Small intestine (tissue), 16 donors: ENCODE data around the gene DGKH. TPM values are rescaled to one million over a fixed set of nuclear protein-coding genes. Genes with fewer than 3 reads are reported as not detected.
A peak's percentile ranks its signal among the peaks of the same experiment; 100 is the strongest.

Experiments
- DNase-seq, 2 donors: peaks; one replicate each; pipeline versions ENCODE4 v3.0.0 to v3.0.0-alpha.2; 2013
- FAIRE-seq: peaks from 2 replicates; lab custom pipeline; 2012; peaks lifted over from hg19 to GRCh38; lab: Jason Lieb, UNC
- H3K27ac ChIP-seq, 3 donors: one replicate each; pipeline ENCODE4 v1.5.1; 2013; ENCODE audit warnings: low read length in 2 of 3, mild to moderate bottlenecking in 2 of 3, control low read depth in 1 of 3, inconsistent platforms in 1 of 3, low read depth in 1 of 3, moderate library complexity in 1 of 3
- H3K27me3 ChIP-seq, 3 donors: one replicate each; pipeline ENCODE4 v1.6.1; 2013; ENCODE audit warnings: low read length in 3 of 3, inconsistent platforms in 1 of 3; ENCODE audit not compliant: control insufficient read depth in 3 of 3, insufficient read depth in 3 of 3
- H3K36me3 ChIP-seq, 3 donors: one replicate each; pipeline ENCODE4 v1.6.1; 2013; ENCODE audit warnings: low read length in 3 of 3, inconsistent platforms in 1 of 3, low read depth in 1 of 3, mild to moderate bottlenecking in 1 of 3, moderate library complexity in 1 of 3; ENCODE audit not compliant: control insufficient read depth in 3 of 3, insufficient read depth in 2 of 3
- H3K4me1 ChIP-seq, 3 donors: one replicate each; pipeline ENCODE4 v1.6.1; 2013; ENCODE audit warnings: low read length in 2 of 3, inconsistent platforms in 1 of 3, low read depth in 1 of 3, mild to moderate bottlenecking in 1 of 3, moderate library complexity in 1 of 3; ENCODE audit not compliant: control insufficient read depth in 3 of 3, insufficient read depth in 2 of 3
- H3K4me3 ChIP-seq, 3 donors: one replicate each; pipeline ENCODE4 v1.5.1; 2013; ENCODE audit warnings: low read length in 3 of 3, control low read depth in 1 of 3, inconsistent platforms in 1 of 3, low read depth in 1 of 3, mild to moderate bottlenecking in 1 of 3, moderate library complexity in 1 of 3
- H3K9me3 ChIP-seq, 2 donors: one replicate each; pipeline ENCODE4 v1.6.1; 2013; ENCODE audit warnings: low read depth in 1 of 2, low read length in 1 of 2; ENCODE audit not compliant: control insufficient read depth in 2 of 2, insufficient read depth in 1 of 2
- WGBS, 3 donors: extraction: QIAGEN DNeasy Blood & Tissue Kit; methylation state at CpG; one replicate each; pipeline ENCODE4 v1.1.7; 2013; 5-methylcytosine and 5-hydroxymethylcytosine counted together
- long read RNA-seq, 10 donors: transcript quantifications; one replicate each; lab custom pipeline, GENCODE V29; 2026
- polyA plus RNA-seq, 4 donors: library from polyadenylated mRNA; stranded (reverse) in 3 of 4; unstranded in 1 of 4; fragments of 200-250 nt in 3 of 4; fragments of 120-200 nt in 1 of 4; gene quantifications; one replicate each; pipeline versions ENCODE4 v1.2.1 to v1.2.3, GENCODE V29; 2013
- donor health status: healthy with polysubstance abuse.
- donor health status: control.
- donor health status: control.
- donor health status: Bipolar disorder and iron deficiency.
- donor health status: healthy.

Gene DGKH
- polyA plus RNA-seq: 1 to 10 TPM in 2 of 4 donors, under 1 TPM in 2; 0.45 to 4.5 (median 2.0) TPM
- long read RNA-seq, donor 1: 0 reads
- long read RNA-seq, donor 2: 0 reads
- long read RNA-seq, donor 3: 0 reads
- long read RNA-seq, donor 4: 0 reads
- long read RNA-seq, donor 5: 0 reads
- long read RNA-seq, donor 6: 0 reads
- long read RNA-seq, donor 7: 0 reads
- long read RNA-seq, donor 8: 0 reads
- long read RNA-seq, donor 9: 0 reads
- long read RNA-seq, donor 10: 0 reads

- Histone ChIP-seq H3K27me3 (no peaks in the 10 kb centered on the region), H3K4me1 (peaks cover 0 to 3% (median 0%) of the 10 kb centered on the region in 3 donors), H3K36me3 (no peaks in the 10 kb centered on the region), H3K27ac (peak within 1 kb of the TSS; percentile 25 to 97 (median 87)), H3K9me3 (no peaks in the 10 kb centered on the region), H3K4me3 (peak within 1 kb of the TSS; percentile 79 to 99 (median 90))
- FAIRE-seq (no peak), DNase-seq (no peak)
- 0% methylated on average over 20 to 32 of the region's 32 CpGs for WGBS, 3 donors
These were observed at the start of gene DGKH for GRCh38 chr13:42048342-42048683. DGKH (plus strand) TSS chr13:42048648; CDS start chr13:42048774, 126 bp downstream.

GRCh38 chr13:42000846-42001245 is 47.6 kb upstream of the DGKH start:
- no peak overlapping the region for H3K27ac ChIP-seq
- no peaks in the 10 kb centered on the region for H3K9me3 ChIP-seq
- H3K4me1 ChIP-seq: no peaks in the 10 kb centered on the region
- no peaks in the 10 kb centered on the region for H3K36me3 ChIP-seq
- no peak overlapping the region for H3K4me3 ChIP-seq
- WGBS, 3 donors: 59 to 74% (median 69%) methylated on average over 2 of the region's 2 CpGs
- DNase-seq (no peak), FAIRE-seq (no peak)
- no peaks in the 10 kb centered on the region for H3K27me3 ChIP-seq

- Histone ChIP-seq H3K36me3 (no peaks in the 10 kb centered on the region), H3K9me3 (no peaks in the 10 kb centered on the region), H3K27me3 (no peaks in the 10 kb centered on the region), H3K4me3 (no peak overlapping the region), H3K27ac (no peak overlapping the region), H3K4me1 (no peaks in the 10 kb centered on the region)
- FAIRE-seq (no peak), DNase-seq (peak in 1 of 2 donors; percentile 14)
- 44 to 62% (median 60%) methylated on average over 6 of the region's 6 CpGs for WGBS, 3 donors
These were observed 46.9 kb upstream of the DGKH start for GRCh38 chr13:42001580-42001979.

GRCh38 chr13:42002066-42002465 is 46.4 kb upstream of the DGKH start:
- no peak overlapping the region for H3K27ac ChIP-seq
- H3K4me1 ChIP-seq: no peaks in the 10 kb centered on the region
- FAIRE-seq (no peak), DNase-seq (no peak)
- WGBS, 3 donors: 83 to 88% (median 87%) methylated on average over 2 of the region's 2 CpGs
- no peaks in the 10 kb centered on the region for H3K9me3 ChIP-seq
- H3K36me3 ChIP-seq: no peaks in the 10 kb centered on the region
- H3K4me3 ChIP-seq: no peak overlapping the region
- H3K27me3 ChIP-seq: no peaks in the 10 kb centered on the region

GRCh38 chr13:42007844-42008243 is 40.6 kb upstream of the DGKH start:
- FAIRE-seq: no peak
- Histone ChIP-seq H3K36me3 (no peaks in the 10 kb centered on the region), H3K27ac (no peak overlapping the region), H3K27me3 (no peaks in the 10 kb centered on the region), H3K9me3 (no peaks in the 10 kb centered on the region), H3K4me3 (no peak overlapping the region), H3K4me1 (no peaks in the 10 kb centered on the region)
- no peak for DNase-seq
- WGBS, 3 donors: 52 to 80% (median 62%) methylated on average over 1 of the region's 1 CpG

- WGBS, 3 donors: 83 to 90% (median 86%) methylated on average over 4 of the region's 4 CpGs
These were observed 39.4 kb upstream of the DGKH start for GRCh38 chr13:42009057-42009456.

GRCh38 chr13:42011601-42012350 is 36.7 kb upstream of the DGKH start:
- WGBS, 3 donors: 49 to 58% (median 54%) methylated on average over 16 of the region's 16 CpGs
- peak in 1 of 2 donors; percentile 18 for DNase-seq

More at GRCh38 chr13:42009057-42009456, 39.4 kb upstream of the DGKH start:
- DNase-seq (no peak), FAIRE-seq (no peak)
- Histone ChIP-seq H3K4me1 (no peaks in the 10 kb centered on the region), H3K9me3 (no peaks in the 10 kb centered on the region), H3K27ac (no peak overlapping the region), H3K36me3 (no peaks in the 10 kb centered on the region), H3K27me3 (no peaks in the 10 kb centered on the region), H3K4me3 (no peak overlapping the region)

GRCh38 chr13:42014119-42014518 is 34.3 kb upstream of the DGKH start:
- Histone ChIP-seq H3K36me3 (no peaks in the 10 kb centered on the region), H3K27me3 (no peaks in the 10 kb centered on the region), H3K4me1 (no peaks in the 10 kb centered on the region), H3K4me3 (no peak overlapping the region), H3K27ac (no peak overlapping the region), H3K9me3 (no peaks in the 10 kb centered on the region)
- FAIRE-seq (no peak), DNase-seq (no peak)
- 86 to 100% (median 95%) methylated on average over 4 of the region's 4 CpGs for WGBS, 3 donors

More at GRCh38 chr13:42011601-42012350, 36.7 kb upstream of the DGKH start:
- no peak overlapping the region for H3K27ac ChIP-seq
- no peaks in the 10 kb centered on the region for H3K27me3 ChIP-seq
- no peaks in the 10 kb centered on the region for H3K9me3 ChIP-seq
- no peaks in the 10 kb centered on the region for H3K4me1 ChIP-seq
- no peak overlapping the region for H3K4me3 ChIP-seq
- FAIRE-seq: no peak
- H3K36me3 ChIP-seq: no peaks in the 10 kb centered on the region
